CD4-positive, alpha-beta T cell treated with Interleukin-21 for 1 hour (primary cell): ENCODE data around the gene ADGB.

Source experiments
- DNase-seq: peaks from one replicate; pipeline ENCODE4 v3.0.0-alpha.2; 2020

Gene ADGB

GRCh38 chr6:146635165-146635564, 36.4 kb downstream of the ADGB start:
- DNase-seq: no peak

DNA sequence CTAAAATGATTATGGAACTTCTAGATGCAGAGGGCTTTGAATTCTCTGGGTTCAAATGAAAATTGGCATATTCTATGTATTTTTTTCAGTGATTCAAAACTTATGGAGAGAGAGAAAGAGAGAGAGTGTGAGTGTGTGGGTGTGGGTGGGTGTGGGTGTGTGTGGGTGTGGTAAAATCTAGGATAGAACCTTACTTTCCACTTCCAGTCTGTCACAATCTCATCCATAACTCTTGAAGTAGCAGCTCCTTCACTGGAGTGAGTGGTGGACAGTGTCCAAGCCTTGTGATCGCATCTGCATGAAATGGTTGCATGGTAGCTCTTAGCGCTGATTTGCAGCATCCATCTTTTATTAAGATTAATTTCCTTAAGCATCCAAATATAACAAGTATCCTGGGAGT, 37.7 kb downstream of the ADGB start:
- no peak for DNase-seq

DNA sequence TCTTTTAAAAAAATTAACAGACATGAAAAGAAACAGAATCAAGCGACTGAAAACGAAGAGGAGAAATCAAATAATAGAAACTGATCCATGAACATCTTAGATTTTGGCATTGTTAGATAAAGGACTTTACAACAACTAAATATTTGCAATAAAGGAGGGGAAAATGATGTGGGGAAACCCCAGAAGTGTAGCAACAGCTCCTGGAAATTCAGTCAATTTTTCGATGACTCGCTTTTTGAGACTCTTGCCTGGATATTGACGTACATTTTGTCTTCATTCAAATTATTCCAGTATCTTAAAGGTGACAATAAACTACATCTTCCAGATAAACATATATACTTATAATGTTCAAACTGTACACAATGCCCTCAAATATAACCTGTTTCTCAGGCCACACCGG, 44.1 kb downstream of the ADGB start:
- no peak for DNase-seq

- DNase-seq: no peak
Measured at GRCh38 chr6:146650799-146651481, 52.2 kb downstream of the ADGB start.

DNA sequence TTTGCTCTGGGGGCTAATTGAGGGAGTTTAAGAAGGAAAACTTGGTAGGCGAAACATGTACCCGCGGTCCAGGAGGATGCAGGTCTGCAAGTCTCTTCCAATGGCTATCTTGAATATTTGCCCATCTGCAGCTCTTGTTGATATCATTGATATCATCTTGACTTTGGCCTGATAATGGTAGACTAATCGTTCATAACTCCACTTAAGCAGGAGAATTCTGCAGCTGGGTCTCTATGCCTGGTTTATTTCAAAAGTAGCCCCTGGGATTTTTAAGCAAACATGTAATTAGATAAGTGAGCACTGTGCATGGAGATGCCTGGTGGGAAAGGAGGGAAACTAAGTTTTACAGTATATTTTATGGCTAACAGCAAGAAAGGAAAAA, 52.7 kb downstream of the ADGB start:
- DNase-seq: no peak

GRCh38 chr6:146657432-146657831, 58.7 kb downstream of the ADGB start:
- DNase-seq: no peak

DNA sequence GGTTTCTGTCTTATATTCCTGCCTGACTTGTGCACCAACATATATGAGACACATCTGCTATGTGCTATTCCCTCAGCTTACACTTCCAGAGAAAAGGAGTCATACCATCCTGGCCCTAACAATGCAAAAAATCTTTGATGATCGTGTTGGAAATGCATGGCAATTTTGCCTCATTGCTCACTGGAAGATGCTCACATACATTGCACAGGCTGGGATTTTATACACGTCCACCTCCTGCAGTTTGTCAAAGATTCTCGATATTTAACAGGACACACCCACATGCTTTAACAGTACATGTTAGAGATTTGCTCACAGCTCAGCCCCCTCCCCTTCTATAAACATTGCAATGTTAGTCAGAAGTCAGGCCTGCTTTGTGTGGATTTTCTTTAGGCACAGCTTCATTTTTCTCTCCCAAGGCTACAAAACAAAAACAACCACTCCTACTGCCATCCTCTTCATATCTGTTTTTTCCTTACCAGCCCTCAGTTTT, 66.1 kb downstream of the ADGB start:
- no peak for DNase-seq

DNA sequence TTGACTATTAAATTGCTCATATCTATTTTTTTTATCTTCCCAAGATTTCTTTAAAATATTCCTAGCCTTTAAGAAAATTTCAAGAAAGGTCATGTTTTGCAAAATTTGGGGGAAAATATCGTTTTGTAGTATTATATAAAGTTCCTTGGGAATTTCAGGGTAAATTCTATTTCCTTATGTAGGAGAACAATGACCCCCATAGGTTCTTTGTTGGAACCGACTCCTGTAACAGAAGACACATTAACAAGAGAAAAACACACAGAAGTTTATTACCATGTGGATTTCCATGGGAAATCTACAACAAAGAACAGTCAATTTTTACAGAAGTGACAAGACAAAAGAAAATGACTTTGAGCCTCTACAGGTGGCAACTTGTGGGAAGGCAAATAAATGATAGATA, 68.1 kb downstream of the ADGB start:
- DNase-seq: no peak

DNA sequence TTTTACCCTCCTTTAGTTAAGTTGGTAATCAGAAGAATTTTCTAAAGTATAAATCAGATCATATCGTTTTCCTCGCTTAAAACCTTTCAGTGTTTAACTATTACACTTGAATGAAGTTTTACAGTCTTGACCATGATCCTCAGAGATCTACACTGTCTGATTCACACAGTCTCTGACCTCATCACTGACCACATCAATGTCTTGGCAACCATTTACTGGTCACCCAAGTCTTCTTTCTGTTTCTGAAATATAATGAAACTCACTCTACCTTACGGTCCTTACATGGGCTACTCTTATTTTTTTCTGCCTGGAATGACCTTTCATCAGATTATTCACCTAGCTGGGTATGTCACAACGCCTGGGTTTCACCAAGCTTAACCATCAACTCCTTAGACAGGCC, 71.4 kb downstream of the ADGB start:
- no peak for DNase-seq

DNA sequence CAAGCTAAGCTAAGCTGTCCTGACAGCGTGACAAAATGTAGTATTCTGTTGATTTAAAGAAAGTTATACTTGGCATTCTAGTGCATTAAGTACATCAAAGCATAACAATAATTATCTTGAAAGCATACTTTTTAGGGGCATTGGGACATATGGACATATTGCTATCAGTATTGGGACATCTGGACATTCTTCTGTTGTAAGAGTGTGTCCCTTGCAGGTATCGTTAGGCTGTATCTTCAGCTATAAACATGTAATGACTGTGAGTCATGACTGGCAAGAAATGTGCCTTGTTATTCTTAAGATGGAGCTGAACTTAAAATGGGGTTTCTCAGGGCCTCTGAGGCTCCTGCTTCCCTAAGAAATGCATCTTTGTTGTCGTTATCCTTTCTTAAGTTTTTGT, 74.3 kb downstream of the ADGB start:
- no peak for DNase-seq

DNA sequence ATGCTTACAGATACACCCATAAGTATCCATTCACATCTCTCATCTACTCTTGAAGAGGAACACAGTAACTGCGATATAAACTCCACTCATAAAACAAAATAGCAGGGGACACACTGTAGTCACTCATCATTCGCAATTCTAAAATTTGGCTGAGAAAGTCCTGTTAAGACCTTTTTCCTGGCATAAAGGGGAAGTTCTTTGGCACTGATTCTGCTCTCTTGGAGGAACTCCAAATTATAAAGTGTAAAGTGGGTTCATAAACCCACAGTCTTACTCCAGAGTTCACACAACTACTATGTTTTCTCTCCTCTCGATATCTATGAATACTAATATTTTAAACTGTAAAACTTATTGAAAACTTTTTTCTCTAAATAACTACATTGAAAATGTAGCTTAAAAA, 80.6 kb downstream of the ADGB start:
- no peak for DNase-seq

- no peak for DNase-seq
Measured at GRCh38 chr6:146682919-146683318, 84.1 kb downstream of the ADGB start.

- DNase-seq: no peak
Measured at GRCh38 chr6:146689806-146690205, 91.0 kb downstream of the ADGB start.

- DNase-seq: no peak
Measured at GRCh38 chr6:146693342-146693741, 94.6 kb downstream of the ADGB start.

GRCh38 chr6:146697921-146698320, 99.1 kb downstream of the ADGB start:
- no peak for DNase-seq

GRCh38 chr6:146700078-146700686, 101.4 kb downstream of the ADGB start:
- DNase-seq: peak; percentile 53

DNA sequence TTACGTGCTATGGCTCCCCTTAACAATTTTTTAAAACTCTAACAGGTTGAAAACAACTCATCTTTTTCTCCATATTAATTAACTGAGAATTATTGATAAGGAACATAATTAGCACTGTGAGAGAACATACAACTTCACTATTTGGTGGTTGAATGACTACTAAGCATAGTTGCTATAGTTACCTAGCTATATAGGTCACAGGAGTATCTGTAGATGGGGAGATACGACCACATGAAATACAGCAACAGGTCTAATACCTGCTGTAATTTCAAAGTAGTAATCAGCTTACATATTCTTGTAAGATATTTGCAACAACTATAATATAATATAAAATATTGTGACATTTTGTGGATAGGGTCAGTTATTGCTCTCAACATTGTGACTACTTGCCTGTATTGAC, 102.9 kb downstream of the ADGB start:
- no peak for DNase-seq

- DNase-seq: no peak
Measured at GRCh38 chr6:146709036-146709622, 110.4 kb downstream of the ADGB start.

GRCh38 chr6:146719387-146719786, 120.6 kb downstream of the ADGB start:
- DNase-seq: no peak

- no peak for DNase-seq
Measured at GRCh38 chr6:146739696-146740095, 140.9 kb downstream of the ADGB start.

DNA sequence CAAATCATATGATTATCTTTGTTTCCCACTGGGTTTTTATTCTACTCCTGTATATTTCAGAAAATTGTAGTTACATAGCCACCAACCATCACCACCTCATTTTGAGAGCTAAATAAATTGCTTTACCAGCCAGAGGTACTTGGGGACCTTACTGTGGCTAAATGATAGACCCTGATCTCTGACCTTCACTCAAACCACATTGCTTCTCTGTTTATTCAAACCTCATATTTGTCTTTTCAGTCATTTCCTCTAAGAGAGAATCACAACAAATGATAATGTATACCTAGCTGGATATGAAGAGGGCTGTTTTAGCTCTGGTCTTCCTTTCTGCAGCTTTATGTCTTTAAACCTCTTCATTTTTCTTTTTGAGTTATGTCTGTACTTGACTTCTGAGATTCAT, 142.8 kb downstream of the ADGB start:
- no peak for DNase-seq

- no peak for DNase-seq
Measured at GRCh38 chr6:146753306-146753705, 154.5 kb downstream of the ADGB start.

DNA sequence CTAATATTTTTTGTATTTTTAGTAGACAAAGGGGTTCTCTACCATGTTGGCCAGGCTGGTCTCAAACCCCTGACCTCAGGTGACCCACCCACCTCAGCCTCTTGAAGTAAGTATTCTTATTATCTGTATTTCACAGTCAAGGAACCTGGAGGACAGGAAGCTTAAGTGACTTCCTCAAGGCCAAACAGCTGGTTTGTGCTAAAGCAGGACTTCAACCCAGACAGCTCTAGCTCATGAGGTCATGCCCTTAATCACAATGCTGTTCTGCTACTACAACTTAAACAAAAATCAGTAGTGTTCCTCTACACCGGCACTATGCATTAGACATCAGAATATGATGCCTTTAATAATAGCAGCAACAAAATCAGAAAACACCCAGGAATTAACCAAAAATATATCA, 168.9 kb downstream of the ADGB start:
- no peak for DNase-seq

GRCh38 chr6:146768722-146769121, 169.9 kb downstream of the ADGB start:
- no peak for DNase-seq
